ENCODE measurements around the gene PHC2.

The PHC2 gene

DNA sequence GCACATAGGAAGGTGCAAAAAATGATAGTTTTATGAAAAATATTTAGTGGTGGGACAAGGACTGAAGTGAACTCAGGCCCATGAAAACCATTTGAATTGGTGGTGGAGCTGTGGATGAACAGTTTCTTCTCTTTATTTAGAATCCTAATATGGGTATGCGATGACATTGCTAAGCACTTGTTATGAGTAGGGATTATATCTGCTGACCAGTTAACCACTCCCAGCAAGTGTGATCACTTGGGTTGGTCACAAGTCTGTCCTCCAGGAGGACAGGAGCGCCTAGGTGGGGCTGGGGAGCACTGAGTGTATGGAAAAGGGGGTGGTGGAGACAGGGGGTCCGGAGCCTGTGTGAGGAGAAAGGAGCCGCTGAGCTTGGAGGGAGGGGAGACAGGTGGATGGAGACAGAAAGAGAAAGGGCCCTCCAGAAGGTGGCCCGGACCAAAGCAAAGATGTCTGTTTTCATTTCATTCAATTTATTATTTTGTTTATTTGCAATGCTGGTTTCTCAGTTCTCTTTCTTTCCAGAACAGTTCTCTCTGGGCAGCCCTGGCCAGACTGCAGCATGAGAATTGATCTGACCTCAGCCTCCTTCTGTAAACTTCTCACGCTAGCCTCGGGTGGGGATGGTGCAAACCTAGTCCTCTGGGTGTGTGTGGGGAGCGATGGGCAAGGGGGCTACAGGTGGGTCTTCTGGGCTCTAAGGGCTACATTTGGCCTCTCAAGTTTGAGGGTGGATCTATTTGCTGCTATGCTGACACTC lies 31.7 kb upstream of the PHC2 start:
- TF ChIP-seq YY1 (IDR thresholded peaks at IDR 0.05; ENCODE audit: low read depth) (no peak), NFIC (IDR thresholded peaks at IDR 0.05) (no peak), CREB1 (IDR thresholded peaks at IDR 0.05; ENCODE audit: low read depth) (no peak)

DNA sequence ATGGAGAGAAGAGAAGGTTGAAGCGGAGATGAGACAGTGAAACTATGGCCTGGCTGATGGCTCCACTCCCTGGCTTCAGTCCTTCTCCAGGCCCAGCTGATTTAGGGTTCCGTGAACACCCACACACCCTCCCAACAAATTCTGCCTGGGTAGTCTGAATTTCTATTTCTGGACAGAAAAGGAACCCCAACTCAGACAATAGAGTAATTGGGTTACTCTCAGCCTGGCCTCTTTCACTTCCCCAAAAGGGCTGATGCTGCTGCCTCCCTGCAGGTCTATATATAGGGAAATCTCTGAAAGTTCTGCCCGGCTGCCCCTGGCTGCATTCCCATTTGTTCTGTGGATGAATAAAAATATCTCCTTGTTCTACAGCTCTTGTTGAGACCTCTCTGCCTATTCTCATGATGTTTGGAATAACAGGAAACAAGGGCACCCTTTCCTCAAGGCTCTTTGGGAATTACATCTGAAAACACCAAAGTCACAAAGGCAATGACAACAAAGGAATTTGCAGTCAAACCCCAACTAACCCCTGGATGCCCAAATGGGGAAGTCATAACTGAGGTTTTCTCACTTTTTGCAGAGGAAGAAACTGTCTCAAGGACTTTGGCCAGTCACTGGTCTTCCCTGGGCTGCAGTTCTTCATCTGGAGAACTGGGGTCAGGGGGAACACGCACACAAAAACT lies 30.2 kb upstream of the PHC2 start:
- TF ChIP-seq, protein P1, sequence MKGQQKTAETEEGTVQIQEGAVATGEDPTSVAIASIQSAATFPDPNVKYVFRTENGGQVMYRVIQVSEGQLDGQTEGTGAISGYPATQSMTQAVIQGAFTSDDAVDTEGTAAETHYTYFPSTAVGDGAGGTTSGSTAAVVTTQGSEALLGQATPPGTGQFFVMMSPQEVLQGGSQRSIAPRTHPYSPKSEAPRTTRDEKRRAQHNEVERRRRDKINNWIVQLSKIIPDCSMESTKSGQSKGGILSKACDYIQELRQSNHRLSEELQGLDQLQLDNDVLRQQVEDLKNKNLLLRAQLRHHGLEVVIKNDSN (IDR thresholded peaks at IDR 0.05) = no peak
- no peak for TF ChIP-seq TAF1 (IDR thresholded peaks at IDR 0.05; ENCODE audit: low read depth)
- TF ChIP-seq, protein P2, sequence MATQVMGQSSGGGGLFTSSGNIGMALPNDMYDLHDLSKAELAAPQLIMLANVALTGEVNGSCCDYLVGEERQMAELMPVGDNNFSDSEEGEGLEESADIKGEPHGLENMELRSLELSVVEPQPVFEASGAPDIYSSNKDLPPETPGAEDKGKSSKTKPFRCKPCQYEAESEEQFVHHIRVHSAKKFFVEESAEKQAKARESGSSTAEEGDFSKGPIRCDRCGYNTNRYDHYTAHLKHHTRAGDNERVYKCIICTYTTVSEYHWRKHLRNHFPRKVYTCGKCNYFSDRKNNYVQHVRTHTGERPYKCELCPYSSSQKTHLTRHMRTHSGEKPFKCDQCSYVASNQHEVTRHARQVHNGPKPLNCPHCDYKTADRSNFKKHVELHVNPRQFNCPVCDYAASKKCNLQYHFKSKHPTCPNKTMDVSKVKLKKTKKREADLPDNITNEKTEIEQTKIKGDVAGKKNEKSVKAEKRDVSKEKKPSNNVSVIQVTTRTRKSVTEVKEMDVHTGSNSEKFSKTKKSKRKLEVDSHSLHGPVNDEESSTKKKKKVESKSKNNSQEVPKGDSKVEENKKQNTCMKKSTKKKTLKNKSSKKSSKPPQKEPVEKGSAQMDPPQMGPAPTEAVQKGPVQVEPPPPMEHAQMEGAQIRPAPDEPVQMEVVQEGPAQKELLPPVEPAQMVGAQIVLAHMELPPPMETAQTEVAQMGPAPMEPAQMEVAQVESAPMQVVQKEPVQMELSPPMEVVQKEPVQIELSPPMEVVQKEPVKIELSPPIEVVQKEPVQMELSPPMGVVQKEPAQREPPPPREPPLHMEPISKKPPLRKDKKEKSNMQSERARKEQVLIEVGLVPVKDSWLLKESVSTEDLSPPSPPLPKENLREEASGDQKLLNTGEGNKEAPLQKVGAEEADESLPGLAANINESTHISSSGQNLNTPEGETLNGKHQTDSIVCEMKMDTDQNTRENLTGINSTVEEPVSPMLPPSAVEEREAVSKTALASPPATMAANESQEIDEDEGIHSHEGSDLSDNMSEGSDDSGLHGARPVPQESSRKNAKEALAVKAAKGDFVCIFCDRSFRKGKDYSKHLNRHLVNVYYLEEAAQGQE (IDR thresholded peaks at IDR 0.05; ENCODE audit: low read depth) = no peak
- TF ChIP-seq, protein P3, sequence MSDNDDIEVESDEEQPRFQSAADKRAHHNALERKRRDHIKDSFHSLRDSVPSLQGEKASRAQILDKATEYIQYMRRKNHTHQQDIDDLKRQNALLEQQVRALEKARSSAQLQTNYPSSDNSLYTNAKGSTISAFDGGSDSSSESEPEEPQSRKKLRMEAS (IDR thresholded peaks at IDR 0.05) = no peak
- TF ChIP-seq ZBTB7A (IDR thresholded peaks at IDR 0.05; ENCODE audit: low read depth) = no peak
- no peak for TF ChIP-seq FOXM1 (IDR thresholded peaks at IDR 0.05; ENCODE audit: borderline replicate concordance, low read depth)
- TF ChIP-seq TEAD4 (IDR thresholded peaks at IDR 0.05) = no peak
- TF ChIP-seq TCF12 (IDR thresholded peaks at IDR 0.05; ENCODE audit: low read depth) = no peak
- TF ChIP-seq CREB1 (IDR thresholded peaks at IDR 0.05; ENCODE audit: low read depth) = no peak
- no peak for TF ChIP-seq YY1 (IDR thresholded peaks at IDR 0.05; ENCODE audit: low read depth)
- TF ChIP-seq EGR1 (IDR thresholded peaks at IDR 0.05) = no peak
- TF ChIP-seq RAD21 (IDR thresholded peaks at IDR 0.05; ENCODE audit: low read depth) = no peak
- no peak for TF ChIP-seq CEBPB (IDR thresholded peaks at IDR 0.05)
- TF ChIP-seq NFIC (IDR thresholded peaks at IDR 0.05) = no peak

DNA sequence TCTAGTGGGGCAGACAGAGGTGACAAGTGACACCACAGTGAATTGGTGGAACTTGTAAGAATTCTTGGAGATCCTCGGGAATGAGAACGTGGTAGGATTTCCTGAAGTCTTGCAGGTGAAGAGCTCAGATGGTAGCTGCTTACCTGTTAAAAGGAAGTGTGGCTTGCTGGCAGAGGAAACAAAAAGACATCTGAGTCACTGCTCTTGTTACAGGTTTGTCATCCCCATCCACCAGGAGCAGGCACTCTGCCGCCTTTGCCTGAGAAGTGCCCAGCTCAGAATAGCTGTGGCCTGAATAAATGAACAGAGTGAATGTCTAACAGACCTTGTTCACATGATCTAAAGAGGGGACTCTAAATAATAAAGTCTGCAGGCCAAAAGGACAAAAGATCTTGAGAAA lies 29.2 kb upstream of the PHC2 start:
- TF ChIP-seq ZBTB7A (IDR thresholded peaks at IDR 0.05; ENCODE audit: low read depth) (no peak), EGR1 (IDR thresholded peaks at IDR 0.05) (no peak), EP300 (IDR thresholded peaks at IDR 0.05; ENCODE audit: borderline replicate concordance) (no peak), TEAD4 (IDR thresholded peaks at IDR 0.05) (no peak), CEBPB (IDR thresholded peaks at IDR 0.05) (no peak)

DNA sequence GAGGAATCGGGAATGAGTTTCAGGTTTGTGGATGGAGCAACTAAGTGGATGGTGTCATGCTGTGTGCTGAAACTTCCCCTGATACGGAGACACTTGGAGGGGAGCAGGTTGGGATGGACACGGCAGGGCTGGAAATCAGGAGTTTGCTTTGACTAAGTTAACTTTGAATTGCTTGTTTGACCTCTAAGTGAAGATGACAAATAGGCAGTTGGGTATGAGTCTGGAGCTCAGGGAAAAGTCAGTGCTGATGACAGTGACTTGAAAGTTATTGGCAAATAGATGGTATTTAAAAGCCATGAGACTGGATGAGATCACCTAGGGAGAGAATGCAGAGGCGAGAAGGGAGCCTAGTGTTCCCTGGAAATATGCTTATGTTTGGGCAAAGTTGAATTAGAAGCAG lies 28.8 kb upstream of the PHC2 start:
- TF ChIP-seq ZBTB7A (IDR thresholded peaks at IDR 0.05; ENCODE audit: low read depth) = no peak
- TF ChIP-seq RAD21 (IDR thresholded peaks at IDR 0.05; ENCODE audit: low read depth) = no peak
- no peak for TF ChIP-seq TCF12 (IDR thresholded peaks at IDR 0.05; ENCODE audit: low read depth)
- TF ChIP-seq EP300 (IDR thresholded peaks at IDR 0.05; ENCODE audit: borderline replicate concordance) = no peak
- TF ChIP-seq TAF1 (IDR thresholded peaks at IDR 0.05; ENCODE audit: low read depth) = no peak
- no peak for TF ChIP-seq EGR1 (IDR thresholded peaks at IDR 0.05)
- no peak for TF ChIP-seq YY1 (IDR thresholded peaks at IDR 0.05; ENCODE audit: low read depth)

DNA sequence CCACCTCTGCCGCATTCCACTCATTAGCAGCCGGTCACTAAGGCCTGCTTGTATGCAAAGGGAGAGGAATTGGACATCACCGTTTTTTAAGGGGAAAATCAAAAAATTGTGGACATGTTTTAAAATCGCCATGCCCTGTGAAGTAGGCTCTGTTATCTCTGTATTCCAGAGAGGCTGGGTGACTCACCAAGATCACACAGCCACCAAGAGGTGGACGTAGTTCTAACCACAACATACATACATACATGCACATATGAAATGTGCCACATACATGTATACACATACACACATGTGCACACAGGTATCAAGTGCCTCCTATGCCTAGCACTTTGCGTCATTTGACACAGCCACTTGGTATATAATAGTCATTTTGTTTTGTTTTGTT lies 25.6 kb upstream of the PHC2 start:
- no peak for TF ChIP-seq ZBTB7A (IDR thresholded peaks at IDR 0.05; ENCODE audit: low read depth)
- no peak for TF ChIP-seq RAD21 (IDR thresholded peaks at IDR 0.05; ENCODE audit: low read depth)
- TF ChIP-seq CREB1 (IDR thresholded peaks at IDR 0.05; ENCODE audit: low read depth) = no peak
- no peak for TF ChIP-seq TEAD4 (IDR thresholded peaks at IDR 0.05)
- TF ChIP-seq EGR1 (IDR thresholded peaks at IDR 0.05) = no peak
- TF ChIP-seq, protein P3 (IDR thresholded peaks at IDR 0.05) = no peak
- no peak for TF ChIP-seq NFIC (IDR thresholded peaks at IDR 0.05)
- TF ChIP-seq, protein P2 (IDR thresholded peaks at IDR 0.05; ENCODE audit: low read depth) = no peak
- no peak for TF ChIP-seq FOXM1 (IDR thresholded peaks at IDR 0.05; ENCODE audit: borderline replicate concordance, low read depth)
- TF ChIP-seq EP300 (IDR thresholded peaks at IDR 0.05; ENCODE audit: borderline replicate concordance) = no peak
